HG03469 (cell line): ENCODE data around the gene PGA3.
"Not testable (repeated sequence)": the region's sequence is repeated elsewhere in the genome, so short reads cannot be mapped to it uniquely, and the experiment has no call there.

Experiments used
- ATAC-seq: cut with Tn5 transposase; IDR thresholded peaks from one replicate; pipeline ENCODE4 v1.9.1; 2021; ENCODE audit warnings: mild to moderate bottlenecking, moderate library complexity, moderate number of reproducible peaks; ENCODE audit not compliant: unreplicated experiment

Gene PGA3

GRCh38 chr11:61170566-61170965 lies 32.7 kb upstream of the PGA3 start:
- ATAC-seq: no peak

GRCh38 chr11:61171907-61172306 lies 31.4 kb upstream of the PGA3 start:
- no peak for ATAC-seq

GRCh38 chr11:61172356-61172755 lies 31.0 kb upstream of the PGA3 start:
- ATAC-seq: no peak

GRCh38 chr11:61172888-61173287 lies 30.4 kb upstream of the PGA3 start:
- ATAC-seq: no peak

GRCh38 chr11:61173456-61173855 lies 29.9 kb upstream of the PGA3 start:
- no peak for ATAC-seq

GRCh38 chr11:61174273-61174672 lies 29.0 kb upstream of the PGA3 start:
- no peak for ATAC-seq

- no peak for ATAC-seq
Observed at GRCh38 chr11:61174949-61175348, 28.4 kb upstream of the PGA3 start.

- ATAC-seq: no peak
Observed at GRCh38 chr11:61176446-61176845, 26.9 kb upstream of the PGA3 start.

GRCh38 chr11:61180205-61180604 lies 23.1 kb upstream of the PGA3 start:
- ATAC-seq: not testable (repeated sequence)

- ATAC-seq: no peak
Observed at GRCh38 chr11:61181489-61181888, 21.8 kb upstream of the PGA3 start.

GRCh38 chr11:61183645-61184044 lies 19.7 kb upstream of the PGA3 start:
- ATAC-seq: no peak

- ATAC-seq: no peak
Observed at GRCh38 chr11:61186504-61186903, 16.8 kb upstream of the PGA3 start.

GRCh38 chr11:61187505-61188130 lies 15.7 kb upstream of the PGA3 start:
- ATAC-seq: no peak

GRCh38 chr11:61189933-61190332 lies 13.4 kb upstream of the PGA3 start:
- no peak for ATAC-seq

- ATAC-seq: no peak
Observed at GRCh38 chr11:61193596-61193995, 9.7 kb upstream of the PGA3 start.

- no peak for ATAC-seq
Observed at GRCh38 chr11:61194169-61194671, 9.1 kb upstream of the PGA3 start.

- no peak for ATAC-seq
Observed at GRCh38 chr11:61194981-61195695, 8.2 kb upstream of the PGA3 start.

GRCh38 chr11:61195719-61196118 lies 7.6 kb upstream of the PGA3 start:
- ATAC-seq: no peak

- no peak for ATAC-seq
Observed at GRCh38 chr11:61198361-61198760, 5.0 kb upstream of the PGA3 start.

- no peak for ATAC-seq
Observed at GRCh38 chr11:61198948-61199523, 4.3 kb upstream of the PGA3 start.

GRCh38 chr11:61201476-61201875 lies 1.8 kb upstream of the PGA3 start:
- no peak for ATAC-seq

- ATAC-seq: not testable (repeated sequence)
Observed at GRCh38 chr11:61203873-61204272, 558 bp downstream of the PGA3 start.
